M059J (cell line): ENCODE data around the gene EI24. TPM values are rescaled to one million over a fixed set of nuclear protein-coding genes. Genes with fewer than 3 reads are reported as not detected.

ENCODE experiments used
- DNase-seq: peaks from one replicate; pipeline ENCODE4 v3.0.0-alpha.2; 2012; ENCODE audit warnings: low read depth
- total RNA-seq: library from RNA; depleted of rRNA; stranded (reverse); fragments of >200 nt; shearing (Covaris generic); gene quantifications from 2 replicates; pipeline ENCODE4 v1.2.3, GENCODE V29; 2014; rRNA removed

EI24 gene
- total RNA-seq, 1 experiment from 2014 or later: 108 TPM

DNA sequence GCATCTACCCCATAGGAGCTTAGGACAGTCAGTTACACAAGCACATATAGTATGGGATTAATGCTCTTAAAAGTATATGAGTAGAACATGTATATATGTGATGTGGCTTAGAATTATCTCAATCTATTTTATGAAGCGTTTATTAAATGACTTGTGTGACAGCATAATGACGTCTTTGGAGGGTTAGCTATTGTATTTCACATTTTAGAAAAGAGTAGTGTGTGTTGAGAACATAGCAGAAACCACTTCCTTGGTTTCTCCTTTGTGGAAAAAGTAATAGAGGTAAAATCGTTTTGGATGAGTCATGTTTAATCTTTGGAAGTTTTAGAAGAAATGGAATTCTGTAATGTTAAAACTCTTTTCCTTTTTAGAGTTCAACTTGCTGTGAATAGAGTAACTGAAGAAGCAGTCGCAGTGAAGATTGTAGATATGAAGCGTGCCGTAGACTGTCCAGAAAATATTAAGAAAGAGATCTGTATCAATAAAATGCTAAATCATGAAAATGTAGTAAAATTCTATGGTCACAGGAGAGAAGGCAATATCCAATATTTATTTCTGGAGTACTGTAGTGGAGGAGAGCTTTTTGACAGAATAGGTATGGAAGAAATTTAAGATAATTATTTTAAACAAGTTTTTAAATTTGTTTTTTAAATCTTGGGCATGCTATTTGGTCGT, 58.1 kb downstream of the EI24 start:
- DNase-seq: peak; percentile 40

Other genes with a start within 250 kb of the EI24 start
- gene FEZ1, start 73.2 kb upstream of the EI24 start, total RNA-seq: 1.2 and 1.6 TPM in 2 replicates
- gene STT3A, start 23.4 kb downstream of the EI24 start, total RNA-seq: 421 and 482 TPM in 2 replicates
- 42.9 and 46.3 TPM in 2 replicates for gene CHEK1, start 55.7 kb downstream of the EI24 start, total RNA-seq
- not detected in 2 replicates for gene ACRV1, start 111.4 kb downstream of the EI24 start, total RNA-seq
- not detected in 2 replicates for gene PATE1, start 176.8 kb downstream of the EI24 start, total RNA-seq
- gene PATE2, start 209.4 kb downstream of the EI24 start, total RNA-seq: not detected in 2 replicates
- gene PATE3, start 218.7 kb downstream of the EI24 start, total RNA-seq: not detected in 2 replicates